Suprapubic skin (tissue), 4 donors: ENCODE results near the gene IFNA8.

Experiments used
- EP300 ChIP-seq: sonication (generic); formaldehyde crosslinking; IDR thresholded peaks from one replicate; pipeline ENCODE4 v1.6.1; 2017; ENCODE audit warnings: antibody characterized with exemption
- POLR2A ChIP-seq, 2 donors: fragments of 450-650 bp; IDR thresholded peaks; one replicate each; pipeline ENCODE4 v1.6.1; 2017; ENCODE audit warnings: antibody characterized with exemption in 2 of 2, mild to moderate bottlenecking in 2 of 2, moderate library complexity in 2 of 2
- POLR2AphosphoS5 ChIP-seq, 3 donors: sonication (generic); formaldehyde crosslinking; IDR thresholded peaks; one replicate each; pipeline ENCODE4 v1.6.1; 2017; ENCODE audit warnings: antibody characterized with exemption in 3 of 3
- TF ChIP-seq, protein P1 (sequence below), 2 donors: fragments of 200-600 bp in 1 of 2; fragments of 450-650 bp in 1 of 2; sonication (generic) in 1 of 2; IDR thresholded peaks; one replicate each; pipeline ENCODE4 v1.5.1; 2016 to 2019; ENCODE audit warnings: antibody characterized with exemption in 2 of 2, mild to moderate bottlenecking in 1 of 2, moderate library complexity in 1 of 2

DNA sequence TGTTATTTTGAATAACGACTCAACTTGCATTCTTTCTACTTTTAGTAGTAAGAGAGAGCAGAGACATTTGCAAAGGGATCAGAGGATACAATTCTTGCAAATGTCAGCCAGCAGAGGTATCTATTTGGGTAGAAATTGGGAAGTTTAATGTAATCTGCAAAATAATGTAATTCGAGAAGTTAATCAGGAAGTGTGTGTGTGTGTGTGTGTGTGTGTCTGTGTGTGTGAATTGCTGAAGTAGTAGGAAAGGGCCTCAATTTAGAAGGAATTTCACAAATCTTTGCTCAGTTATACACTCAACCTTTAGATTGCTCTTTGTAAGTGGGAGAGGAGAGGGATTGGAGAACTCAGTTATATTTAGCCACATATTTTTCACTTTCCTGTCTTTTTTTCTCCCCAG, 20.3 kb downstream of the IFNA8 start:
- TF ChIP-seq POLR2A (IDR thresholded peaks at IDR 0.05) = no peak
- TF ChIP-seq, protein P1, sequence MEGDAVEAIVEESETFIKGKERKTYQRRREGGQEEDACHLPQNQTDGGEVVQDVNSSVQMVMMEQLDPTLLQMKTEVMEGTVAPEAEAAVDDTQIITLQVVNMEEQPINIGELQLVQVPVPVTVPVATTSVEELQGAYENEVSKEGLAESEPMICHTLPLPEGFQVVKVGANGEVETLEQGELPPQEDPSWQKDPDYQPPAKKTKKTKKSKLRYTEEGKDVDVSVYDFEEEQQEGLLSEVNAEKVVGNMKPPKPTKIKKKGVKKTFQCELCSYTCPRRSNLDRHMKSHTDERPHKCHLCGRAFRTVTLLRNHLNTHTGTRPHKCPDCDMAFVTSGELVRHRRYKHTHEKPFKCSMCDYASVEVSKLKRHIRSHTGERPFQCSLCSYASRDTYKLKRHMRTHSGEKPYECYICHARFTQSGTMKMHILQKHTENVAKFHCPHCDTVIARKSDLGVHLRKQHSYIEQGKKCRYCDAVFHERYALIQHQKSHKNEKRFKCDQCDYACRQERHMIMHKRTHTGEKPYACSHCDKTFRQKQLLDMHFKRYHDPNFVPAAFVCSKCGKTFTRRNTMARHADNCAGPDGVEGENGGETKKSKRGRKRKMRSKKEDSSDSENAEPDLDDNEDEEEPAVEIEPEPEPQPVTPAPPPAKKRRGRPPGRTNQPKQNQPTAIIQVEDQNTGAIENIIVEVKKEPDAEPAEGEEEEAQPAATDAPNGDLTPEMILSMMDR (IDR thresholded peaks at IDR 0.05) = no peak
- no peak for TF ChIP-seq POLR2AphosphoS5 (IDR thresholded peaks at IDR 0.05)
- TF ChIP-seq EP300 = no peak
